A673 (cell line): ENCODE data around the gene COL1A1. TPM values are rescaled to one million over a fixed set of nuclear protein-coding genes. Genes with fewer than 3 reads are reported as not detected.

ENCODE experiments used
- BruUV-seq: library from RNA; stranded (reverse); fragments of 400-500 nt; replicated peaks from 2 replicates; lab custom pipeline; 2021; lab: Mats Ljungman, UMichigan
- CTCF ChIA-PET: fragments of 300-600 bp; sonication (Branson Sonifier 250); formaldehyde crosslinking; loops from one replicate; lab custom pipeline; 2022; ENCODE audit warnings: antibody characterized with exemption; lab: Charles Lee
- POLR2A ChIA-PET: fragments of 300-600 bp; sonication (Branson Sonifier 250); formaldehyde crosslinking; loops from one replicate; lab custom pipeline; 2022; ENCODE audit warnings: antibody characterized with exemption; ENCODE audit not compliant: low non-redundant PET; lab: Charles Lee
- DNase-seq: peaks from one replicate; pipeline ENCODE4 v3.0.0-alpha.2; 2015; ENCODE audit warnings: low spot score
- H3K27ac ChIP-seq: fragments of 200-600 bp; sonication (generic); 2 replicates; pipeline ENCODE4 v1.5.1; 2016; ENCODE audit warnings: mixed run types, low read depth, mild to moderate bottlenecking, mixed read lengths, antibody characterized with exemption, low read length; ENCODE audit not compliant: poor library complexity, severe bottlenecking
- H3K27me3 ChIP-seq: fragments of 200-600 bp; sonication (generic); replicated peaks from 2 replicates; pipeline ENCODE4 v1.6.1; 2017; ENCODE audit warnings: mixed run types, low read depth, mild to moderate bottlenecking, mixed read lengths, antibody characterized with exemption, low read length; ENCODE audit not compliant: insufficient read depth, poor library complexity
- H3K36me3 ChIP-seq: fragments of 200-600 bp; sonication (generic); 2 replicates; pipeline ENCODE4 v1.6.1; 2016; ENCODE audit warnings: mixed run types, mild to moderate bottlenecking, mixed read lengths, antibody characterized with exemption, low read length; ENCODE audit not compliant: insufficient read depth, poor library complexity, severe bottlenecking
- H3K4me1 ChIP-seq: fragments of 200-600 bp; sonication (generic); 2 replicates; pipeline ENCODE4 v1.6.1; 2017; ENCODE audit warnings: mixed run types, mild to moderate bottlenecking, mixed read lengths, antibody characterized with exemption, low read length; ENCODE audit not compliant: insufficient read depth, poor library complexity, severe bottlenecking
- H3K4me3 ChIP-seq: fragments of 200-600 bp; sonication (generic); 2 replicates; pipeline ENCODE4 v1.5.1; 2016; ENCODE audit warnings: low read depth, mixed run types, mild to moderate bottlenecking, mixed read lengths, low read length; ENCODE audit not compliant: poor library complexity, severe bottlenecking
- H3K9me3 ChIP-seq: fragments of 200-600 bp; sonication (generic); 2 replicates; pipeline ENCODE4 v1.6.1; 2016; ENCODE audit warnings: mixed run types, low read depth, mild to moderate bottlenecking, mixed read lengths, antibody characterized with exemption, low read length; ENCODE audit not compliant: poor library complexity, severe bottlenecking
- CTCF ChIP-seq: fragments of 300-800, 200-600 bp; sonication (generic); conservative IDR thresholded peaks from 2 replicates; pipeline ENCODE4 v1.5.1; 2017; ENCODE audit warnings: low read depth, mild to moderate bottlenecking, antibody characterized with exemption, low read length, moderate library complexity, mixed read lengths
- EZH2 ChIP-seq: fragments of 200-600 bp; sonication (generic); IDR thresholded peaks from 2 replicates; pipeline ENCODE4 v1.6.1; 2017; ENCODE audit warnings: borderline replicate concordance, low read depth, mild to moderate bottlenecking, mixed read lengths, antibody characterized with exemption, low read length; ENCODE audit not compliant: poor library complexity, severe bottlenecking
- intact Hi-C: fragments of 100-400 bp; cut with micrococcal nuclease; formaldehyde crosslinking; loops from one replicate; pipeline ENCODE4 v1.10.0; 2022; ENCODE audit not compliant: unreplicated experiment
- total RNA-seq: library from RNA; stranded (reverse); gene quantifications from 2 replicates; pipeline ENCODE4 v1.2.3, GENCODE V29; 2021

Gene COL1A1
- total RNA-seq, 1 experiment from 2014 or later = 24.6 TPM

GRCh38 chr17:50134206-50135110, 67.0 kb downstream of the COL1A1 start:
- H3K36me3 ChIP-seq = peaks cover 45% of the 10 kb centered on the region

GRCh38 chr17:50133769-50134099, 67.7 kb downstream of the COL1A1 start:
- BruUV-seq = no TSS peak
- Histone ChIP-seq H3K36me3 (peaks cover 38% of the 10 kb centered on the region), H3K27ac (no peak overlapping the region), H3K27me3 (no peaks in the 10 kb centered on the region), H3K4me3 (no peak overlapping the region), H3K4me1 (peaks cover 16% of the 10 kb centered on the region), H3K9me3 (no peaks in the 10 kb centered on the region)
- ChIA-PET CTCF (no interaction called here), POLR2A (no interaction called here)
- TF ChIP-seq CTCF = no peak
- TF ChIP-seq EZH2 = no peak
- intact Hi-C loops = no loop called here
- no peak for DNase-seq

More at GRCh38 chr17:50134206-50135110, 67.0 kb downstream of the COL1A1 start:
- Histone ChIP-seq H3K27ac (no peak overlapping the region), H3K27me3 (no peaks in the 10 kb centered on the region), H3K4me3 (no peak overlapping the region), H3K4me1 (peaks cover 15% of the 10 kb centered on the region), H3K9me3 (no peaks in the 10 kb centered on the region)
- DNase-seq = peak; percentile 43
- TSS peak; percentile 45 for BruUV-seq
- ChIA-PET CTCF (no interaction called here), POLR2A (no interaction called here)
- TF ChIP-seq CTCF = no peak
- intact Hi-C loops = no loop called here

Other genes with a start within 250 kb of the COL1A1 start
- gene DLX4, start 232.4 kb downstream of the COL1A1 start, total RNA-seq = 0.82 and 1.0 TPM in 2 replicates
- 0.20 TPM in 1 of 2 replicates, not detected in the other for gene DLX3, start 206.4 kb downstream of the COL1A1 start, total RNA-seq
- gene ITGA3, start 145.5 kb downstream of the COL1A1 start, total RNA-seq = 1.4 and 3.3 TPM in 2 replicates
- 20.4 and 31.6 TPM in 2 replicates for gene PDK2, start 106.3 kb downstream of the COL1A1 start, total RNA-seq
- gene SAMD14, start 71.5 kb downstream of the COL1A1 start, total RNA-seq = 45.0 and 51.4 TPM in 2 replicates
- 61.3 and 68.4 TPM in 2 replicates for gene PPP1R9B, start 51.0 kb downstream of the COL1A1 start, total RNA-seq
- not detected in 2 replicates for gene SGCA, start 35.6 kb downstream of the COL1A1 start, total RNA-seq
- 0.19 TPM in 1 of 2 replicates, not detected in the other for gene TMEM92, start 72.8 kb upstream of the COL1A1 start, total RNA-seq
- gene XYLT2, start 144.5 kb upstream of the COL1A1 start, total RNA-seq = 15.8 and 23.1 TPM in 2 replicates
- 85.6 and 89.4 TPM in 2 replicates for gene MRPL27, start 171.6 kb upstream of the COL1A1 start, total RNA-seq
- gene EME1, start 171.6 kb upstream of the COL1A1 start, total RNA-seq = 31.9 and 44.0 TPM in 2 replicates
- 177 and 178 TPM in 2 replicates for gene LRRC59, start 195.9 kb upstream of the COL1A1 start, total RNA-seq
- gene ACSF2, start 224.6 kb upstream of the COL1A1 start, total RNA-seq = 4.1 and 9.2 TPM in 2 replicates